ENCODE results near the gene CCN6.
"Not testable (repeated sequence)": the region's sequence is repeated elsewhere in the genome, so short reads cannot be mapped to it uniquely, and the experiment has no call there.

CCN6 gene

DNA sequence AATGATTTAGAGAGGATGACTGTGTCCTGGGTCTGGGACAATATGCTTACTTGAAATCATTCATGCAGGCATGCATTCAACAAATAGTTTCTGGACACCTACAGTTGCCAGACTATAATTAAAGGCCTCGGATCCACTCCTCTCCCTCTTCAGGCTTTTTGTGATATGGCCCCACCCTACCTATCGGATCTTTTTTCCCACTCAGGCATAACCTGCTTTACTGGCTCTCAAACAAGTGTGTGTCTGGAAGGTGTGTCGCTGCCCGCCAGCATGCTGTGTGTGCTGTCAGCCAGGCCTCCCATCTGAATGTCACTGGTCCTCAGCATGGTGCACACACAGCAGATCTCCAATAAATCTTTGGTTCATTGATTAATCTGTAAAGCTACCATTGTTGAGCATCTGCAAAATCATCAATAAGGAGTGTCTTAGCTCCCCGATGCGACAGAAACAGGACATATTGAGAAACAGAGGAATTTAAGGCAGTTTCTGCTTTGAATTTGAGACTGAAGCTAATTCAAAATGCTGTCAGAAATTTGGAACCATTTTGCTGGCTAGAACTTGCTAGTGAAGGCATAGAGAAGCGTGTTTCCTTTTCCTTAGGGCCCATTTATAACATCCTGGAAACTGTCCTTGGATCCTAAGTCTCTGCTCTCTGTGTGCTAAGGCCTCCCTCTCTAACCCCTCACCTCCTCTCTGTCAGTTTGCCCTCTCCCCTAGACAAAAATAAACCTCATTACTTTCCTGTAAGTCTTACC, 23.5 kb upstream of the CCN6 start:
- DNase-seq (ENCODE audit: low spot score) = no peak

DNA sequence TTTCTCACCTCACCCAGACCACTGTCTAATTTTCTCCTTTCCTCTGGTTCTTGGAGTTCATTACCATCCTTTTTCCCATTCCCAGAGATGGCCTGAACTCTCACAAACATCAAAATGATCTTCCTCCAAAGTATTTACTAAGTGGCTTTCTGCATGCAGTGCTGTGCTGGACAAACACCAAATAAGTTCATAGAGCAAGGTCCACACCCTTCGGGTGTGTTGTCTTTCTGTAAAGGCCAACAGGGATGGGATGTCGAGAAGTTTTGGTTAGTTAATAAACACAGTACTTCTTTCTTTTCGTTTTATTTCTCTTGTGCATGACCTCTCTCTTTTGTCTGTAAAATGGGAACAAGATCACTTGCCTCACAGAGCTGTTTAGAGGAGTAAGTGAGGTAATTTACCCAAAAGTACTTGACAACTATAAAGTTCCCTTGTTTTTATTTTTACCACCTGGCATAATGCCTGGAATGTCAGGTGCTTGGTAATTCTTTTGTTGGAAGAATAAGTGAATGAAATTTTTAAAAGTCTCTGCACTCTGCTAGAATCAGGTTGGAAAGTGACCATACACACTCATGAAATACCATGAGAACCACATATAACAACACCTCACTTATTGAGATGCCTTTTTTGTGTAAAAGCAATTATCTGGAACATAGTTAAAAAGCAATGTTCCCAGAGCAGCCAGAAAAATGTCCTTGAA, 22.8 kb upstream of the CCN6 start:
- DNase-seq (ENCODE audit: low spot score) = no peak

DNA sequence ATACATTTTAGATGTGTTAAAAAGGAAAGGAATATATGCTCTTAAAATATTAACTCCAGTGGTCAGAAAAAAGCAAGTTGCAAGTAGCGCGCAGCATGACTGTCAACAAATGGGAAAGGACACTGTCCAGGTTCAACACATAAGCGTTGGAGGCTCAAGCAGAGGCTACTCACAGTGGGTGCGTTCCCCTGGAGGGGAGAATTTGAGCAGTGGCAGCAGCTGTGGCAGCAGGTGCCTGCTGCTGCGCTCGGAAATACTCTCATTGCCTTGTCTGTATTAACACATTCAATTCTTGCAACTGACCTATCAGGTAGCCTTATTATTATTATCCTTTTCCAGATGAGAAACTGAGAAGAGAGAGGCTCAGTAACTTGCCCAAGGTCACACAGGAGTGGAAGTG, 21.9 kb upstream of the CCN6 start:
- DNase-seq (ENCODE audit: low spot score) = no peak

DNA sequence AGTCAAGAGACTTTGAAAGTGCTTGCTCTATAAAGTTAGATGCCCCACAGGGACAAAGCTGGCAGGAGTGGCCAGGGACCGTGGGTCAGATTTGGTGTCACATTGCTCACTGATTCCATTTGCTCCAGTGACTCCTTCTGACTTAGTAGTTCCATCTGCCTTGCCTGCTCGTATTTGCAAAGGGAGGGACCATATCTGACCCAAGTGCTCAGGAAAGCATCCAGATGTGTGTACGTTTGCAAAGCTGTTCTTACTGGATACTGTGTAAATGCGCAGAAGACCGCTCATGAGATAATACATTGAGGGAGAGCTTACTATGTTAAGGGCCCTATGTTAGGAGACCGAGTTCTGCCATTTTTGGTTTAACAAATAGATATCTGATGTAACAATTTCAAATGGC, 21.2 kb upstream of the CCN6 start:
- DNase-seq (ENCODE audit: low spot score) = no peak

DNA sequence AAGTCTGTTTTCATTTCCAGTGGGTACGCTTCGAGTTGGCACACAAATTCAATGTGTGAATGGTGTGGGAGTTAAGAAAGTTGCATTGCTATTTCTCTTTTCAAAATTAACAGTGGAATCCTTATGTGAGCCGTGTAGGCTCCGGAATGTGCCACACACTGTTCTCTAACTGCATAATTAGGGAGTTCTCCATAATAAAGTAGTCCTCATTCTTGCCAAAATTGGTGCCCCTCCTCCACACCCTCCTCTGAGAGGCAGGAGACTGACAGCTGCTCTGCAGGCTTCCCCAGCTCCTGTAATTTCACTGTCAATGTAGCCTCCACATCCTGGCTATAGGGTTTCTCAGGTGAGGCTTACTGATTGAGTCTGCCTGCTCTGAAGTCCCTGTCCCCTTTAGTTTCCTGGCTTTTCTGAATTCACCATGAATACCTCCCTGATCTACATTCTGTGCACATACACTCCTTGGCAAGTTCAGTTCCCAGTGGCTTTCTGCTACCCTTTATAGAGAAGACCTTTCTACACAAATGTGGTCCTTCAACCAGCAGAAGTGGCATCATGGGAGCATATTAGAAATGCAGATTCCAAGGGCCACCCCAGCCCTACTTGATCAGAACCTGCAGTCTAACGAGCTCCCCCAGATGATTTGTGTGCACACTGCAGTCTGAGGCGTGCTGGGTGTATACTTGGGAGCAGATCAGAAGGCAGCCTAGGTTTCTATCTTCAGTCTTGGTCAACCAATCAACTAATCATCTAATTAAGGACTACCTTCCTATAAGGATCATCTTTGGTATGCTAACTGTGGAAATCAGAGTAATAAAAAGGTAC, 19.9 kb upstream of the CCN6 start:
- no peak for DNase-seq (ENCODE audit: low spot score)

DNA sequence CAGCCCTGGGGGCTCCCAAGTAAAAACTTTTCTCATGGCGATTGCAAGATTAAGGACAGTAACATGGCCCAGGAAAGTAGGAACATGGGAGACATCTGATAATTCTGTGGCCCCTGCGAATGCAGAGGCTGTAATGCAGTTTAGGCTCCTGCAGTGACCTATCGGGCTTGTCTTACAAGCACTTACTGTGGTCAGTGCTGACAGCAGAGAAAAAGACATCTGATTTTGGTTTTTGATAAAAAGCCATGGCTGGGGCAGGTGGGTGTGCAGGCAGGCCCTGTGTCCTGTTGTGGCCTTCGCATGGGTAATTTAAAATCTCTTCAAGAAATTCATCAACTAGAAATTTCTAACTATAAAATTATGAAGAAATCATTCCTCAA, 19.3 kb upstream of the CCN6 start:
- no peak for DNase-seq (ENCODE audit: low spot score)

DNA sequence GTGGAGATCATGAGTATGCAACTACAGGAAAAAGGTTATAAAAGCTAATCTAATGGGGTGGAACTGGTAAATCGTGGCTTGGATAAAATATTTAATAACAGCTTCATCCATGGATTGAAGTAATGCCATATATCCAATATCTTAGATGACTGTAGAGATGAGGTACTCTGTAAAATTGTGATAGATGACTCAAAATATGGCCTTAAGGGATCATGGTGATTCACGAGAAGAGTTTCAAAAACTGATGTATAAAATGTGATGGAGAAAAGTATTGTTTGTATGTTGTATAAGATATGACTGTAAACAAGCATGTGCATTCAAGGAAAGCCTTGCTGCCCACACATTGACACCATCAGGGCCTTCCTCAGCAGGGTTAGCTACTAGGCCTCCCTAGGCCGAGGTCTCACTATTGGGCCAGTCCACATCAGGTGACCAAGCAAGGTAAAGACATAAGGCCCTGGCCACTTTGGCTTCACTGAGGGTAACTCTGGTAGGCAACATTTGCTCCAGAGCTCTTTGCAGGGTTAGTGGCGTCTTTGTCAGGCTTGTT, 17.7 kb upstream of the CCN6 start:
- DNase-seq (ENCODE audit: low spot score) = no peak

DNA sequence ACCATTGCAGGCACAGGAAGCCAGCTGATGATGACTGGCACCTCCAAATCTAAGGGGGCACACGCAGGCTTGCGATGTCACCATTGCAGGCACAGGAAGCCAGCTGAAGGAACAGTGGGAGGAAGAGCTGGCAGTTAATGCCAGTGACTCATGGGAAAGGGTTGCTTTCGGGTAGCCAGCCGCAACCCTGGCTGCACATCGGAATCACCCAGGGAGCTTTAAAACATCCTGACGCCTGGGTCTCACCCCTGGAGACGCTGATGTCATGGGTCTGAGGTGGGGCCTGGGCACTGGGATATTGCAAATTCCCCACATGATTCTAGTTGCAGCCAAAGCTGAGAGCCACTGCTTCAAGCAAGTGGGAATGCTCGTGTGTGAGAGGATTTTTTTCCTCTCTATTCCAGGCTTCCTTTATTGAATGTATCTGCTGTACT, 16.1 kb upstream of the CCN6 start:
- peak; percentile 93 for DNase-seq (ENCODE audit: low spot score)

DNA sequence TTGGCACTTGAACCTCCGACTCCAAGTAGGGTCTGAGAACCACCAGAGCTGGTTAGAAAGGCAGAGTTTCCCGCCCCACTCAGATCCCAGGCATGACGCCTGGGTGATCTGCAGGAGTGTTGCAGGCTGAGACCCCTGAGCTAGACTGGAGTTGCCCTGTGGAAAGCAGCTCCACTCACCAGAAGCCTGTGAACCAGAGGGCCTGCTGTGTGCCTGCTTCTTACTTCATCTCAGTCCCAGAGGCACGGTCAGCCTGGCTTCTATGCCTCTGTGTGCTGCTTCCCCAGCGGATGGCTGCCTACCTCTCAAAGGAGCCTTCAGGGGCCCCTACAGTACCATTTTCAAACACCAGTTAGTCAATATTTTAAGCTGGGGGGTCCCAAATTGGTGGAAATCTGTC, 15.6 kb upstream of the CCN6 start:
- DNase-seq (ENCODE audit: low spot score) = peak; percentile 14

DNA sequence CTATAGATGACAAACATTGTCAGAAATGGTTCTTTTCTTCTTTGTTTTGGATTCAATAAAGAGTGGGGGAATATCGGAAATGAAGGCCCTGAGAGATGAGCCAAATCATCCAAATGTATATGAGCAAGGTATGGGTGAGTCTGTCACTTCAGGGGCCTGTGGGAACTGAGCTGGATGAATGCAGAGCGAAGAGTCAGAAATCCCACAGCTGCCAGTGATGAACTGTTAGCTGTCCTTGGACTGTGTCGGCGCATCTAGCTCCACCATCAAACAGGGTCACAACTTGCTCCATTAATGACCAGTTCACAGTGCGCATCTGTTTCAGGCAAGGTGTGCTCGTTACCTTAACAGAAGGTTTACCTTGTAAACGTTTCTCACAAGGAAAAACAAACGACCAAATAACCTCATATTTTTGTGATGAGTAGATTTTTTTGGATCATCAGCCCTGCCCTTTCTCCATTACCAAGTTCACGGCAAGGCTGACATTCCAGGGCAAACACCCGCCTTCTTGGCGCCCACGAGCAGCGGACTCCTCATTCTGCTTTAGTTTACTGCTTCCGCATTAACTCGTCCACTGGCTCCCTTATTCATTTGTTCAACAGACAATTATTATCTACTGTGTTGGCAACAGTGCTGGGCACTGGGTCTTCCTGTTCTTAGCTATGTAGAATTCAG, 15.0 kb upstream of the CCN6 start:
- peak; percentile 57 for DNase-seq (ENCODE audit: low spot score)

DNA sequence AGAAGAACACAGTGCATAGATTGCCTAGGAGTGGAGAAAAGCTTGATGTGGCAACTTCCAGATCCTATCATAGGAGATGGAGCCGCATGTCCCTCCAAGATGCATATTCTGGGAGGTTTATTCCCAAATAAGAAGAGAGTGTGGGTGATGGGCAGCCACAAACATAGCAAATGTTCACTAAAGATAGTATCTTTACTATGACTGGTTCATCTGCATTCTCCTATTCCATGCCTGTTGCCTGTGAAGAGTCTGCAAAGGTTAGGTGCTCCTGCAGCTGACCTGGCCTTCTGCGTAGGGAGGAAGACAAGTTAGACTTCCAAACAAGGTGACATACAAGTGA, 14.5 kb upstream of the CCN6 start:
- DNase-seq (ENCODE audit: low spot score) = no peak

DNA sequence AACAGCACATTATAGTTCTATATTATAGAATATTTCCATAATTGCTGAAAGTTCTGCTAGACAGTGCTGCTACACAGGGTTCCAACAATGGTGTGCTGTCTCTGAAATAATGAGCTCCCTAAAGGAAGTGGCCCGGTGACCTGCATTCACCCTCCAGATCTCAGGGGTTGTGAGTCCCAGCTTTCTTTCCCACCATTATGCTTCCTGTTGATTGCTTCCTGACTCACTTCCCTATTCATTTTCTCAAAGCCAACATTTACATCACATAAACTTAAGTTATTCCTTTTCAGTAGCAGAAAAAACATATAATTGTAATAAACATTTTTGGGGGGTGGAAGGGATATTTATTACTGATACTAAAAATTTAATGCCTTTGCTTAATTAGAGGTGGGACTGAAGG, 12.9 kb upstream of the CCN6 start:
- no peak for DNase-seq (ENCODE audit: low spot score)

DNA sequence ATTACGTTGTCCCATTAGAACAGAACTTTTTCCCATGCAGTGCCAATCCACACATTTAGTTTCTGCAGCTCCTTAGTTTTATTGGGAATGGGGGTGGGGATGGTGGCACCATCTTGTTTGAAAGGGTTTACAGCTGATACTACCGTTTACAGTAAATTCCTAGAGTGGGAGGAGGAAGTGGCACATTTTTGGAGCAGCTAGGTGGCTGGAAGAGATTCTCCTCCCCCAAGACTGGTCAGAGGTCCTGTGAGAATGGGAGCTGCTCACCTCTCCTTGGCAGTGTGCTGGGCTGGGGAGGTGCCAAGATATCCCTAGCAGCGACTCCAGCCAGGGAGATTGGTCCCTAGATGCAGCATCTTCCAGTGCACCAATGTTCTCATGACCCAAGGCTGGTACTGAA, 12.4 kb upstream of the CCN6 start:
- no peak for DNase-seq (ENCODE audit: low spot score)

DNA sequence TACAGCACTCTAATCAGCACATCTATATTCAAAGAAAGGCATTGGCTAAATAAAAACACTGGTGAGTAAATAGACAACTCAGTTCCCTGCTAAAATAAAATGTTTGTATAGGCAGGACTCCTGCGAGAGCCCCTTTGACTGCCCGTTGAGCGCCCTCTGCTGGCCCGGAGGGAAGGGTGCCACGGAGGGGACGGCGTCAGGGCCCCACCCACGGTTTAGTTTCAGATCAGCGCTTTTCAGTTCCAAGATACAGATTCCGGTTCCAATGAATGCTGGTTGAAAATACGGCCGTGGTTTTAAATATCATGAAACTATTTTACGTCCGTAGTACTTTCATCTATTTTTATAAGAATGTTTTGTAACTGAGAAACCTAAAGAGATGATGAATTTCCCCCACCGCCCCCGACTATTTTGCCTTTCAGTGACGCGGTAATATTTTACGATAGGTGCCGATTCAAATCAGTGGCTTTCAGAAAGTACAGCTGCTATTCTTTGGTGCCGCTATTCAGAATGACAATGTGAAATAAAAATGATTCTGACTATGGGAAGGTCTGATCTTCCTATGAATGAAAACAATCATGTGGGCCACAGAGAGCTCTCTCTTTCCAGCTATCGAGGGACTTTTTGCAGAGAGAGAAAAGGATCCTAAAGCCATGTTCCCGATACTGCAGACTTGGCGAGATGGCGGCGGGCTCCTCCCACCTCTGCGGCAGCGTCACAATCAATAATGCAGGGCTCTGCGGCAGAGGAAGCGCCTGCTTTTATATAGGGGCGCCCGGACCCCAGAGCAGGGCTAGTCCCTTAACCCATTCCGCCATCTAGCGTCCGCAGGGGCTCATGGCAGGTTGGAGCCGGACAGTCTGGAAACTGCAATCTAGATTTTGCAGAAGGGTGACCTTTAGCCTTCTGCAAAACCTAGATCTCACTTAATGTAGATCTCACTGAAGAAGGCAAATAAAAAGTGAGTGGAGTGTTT, 10.6 kb upstream of the CCN6 start:
- peak; percentile 90 for DNase-seq (ENCODE audit: low spot score)

DNA sequence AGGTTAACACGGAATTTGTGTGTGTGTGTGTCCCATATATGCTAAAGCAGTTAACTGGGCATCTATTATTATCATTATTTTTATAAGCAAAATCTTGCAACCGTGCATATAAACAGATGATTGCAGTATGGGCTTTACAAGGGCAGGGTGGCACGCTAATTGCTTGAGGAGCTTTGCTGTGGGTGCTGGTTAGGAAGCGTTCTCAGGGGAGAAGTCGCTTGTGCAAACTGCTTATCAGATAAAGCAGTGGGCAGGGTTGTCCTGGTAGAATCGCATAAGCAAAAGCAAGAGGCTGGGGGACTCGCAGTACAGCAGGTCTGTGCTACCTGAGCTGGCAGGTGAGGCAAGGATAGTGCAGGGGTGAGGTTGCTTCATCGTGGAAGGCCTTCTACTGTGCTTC, 9.7 kb upstream of the CCN6 start:
- DNase-seq (ENCODE audit: low spot score) = no peak

DNA sequence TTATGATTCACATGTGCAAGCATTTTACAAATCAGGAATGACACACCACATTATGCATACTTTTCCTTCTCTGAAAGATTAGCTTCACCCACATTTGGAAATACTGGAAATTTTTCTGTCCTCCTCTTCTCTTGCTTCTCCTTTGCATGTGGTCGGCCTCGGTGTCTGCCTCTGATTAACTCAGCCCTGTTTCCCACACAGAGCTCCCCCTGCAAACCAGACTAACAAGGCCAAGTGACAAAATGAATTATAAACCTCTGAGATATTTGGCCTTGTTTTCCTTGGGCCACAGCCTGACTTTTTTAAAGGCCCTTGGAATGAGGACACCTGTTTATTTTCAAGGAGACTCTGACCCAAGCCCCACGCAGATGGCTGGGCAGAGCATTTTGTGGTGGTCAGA, 9.0 kb upstream of the CCN6 start:
- DNase-seq (ENCODE audit: low spot score) = peak; percentile 91

DNA sequence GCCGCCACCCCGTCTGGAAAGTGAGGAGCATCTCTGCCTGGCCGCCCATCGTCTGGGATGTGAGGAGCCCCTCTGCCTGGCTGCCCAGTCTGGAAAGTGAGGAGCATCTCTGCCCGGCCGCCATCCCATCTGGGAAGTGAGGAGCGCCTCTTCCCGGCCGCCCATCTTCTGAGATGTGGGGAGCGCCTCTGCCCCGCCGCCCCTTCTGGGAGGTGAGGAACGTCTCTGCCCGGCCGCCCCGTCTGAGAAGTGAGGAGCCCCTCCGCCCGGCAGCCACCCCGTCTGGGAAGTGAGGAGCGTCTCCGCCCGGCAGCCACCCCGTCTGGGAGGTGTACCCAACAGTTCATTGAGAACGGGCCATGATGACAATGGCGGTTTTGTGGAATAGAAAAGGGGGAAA, 6.4 kb upstream of the CCN6 start:
- not testable (repeated sequence) for DNase-seq (ENCODE audit: low spot score)

DNA sequence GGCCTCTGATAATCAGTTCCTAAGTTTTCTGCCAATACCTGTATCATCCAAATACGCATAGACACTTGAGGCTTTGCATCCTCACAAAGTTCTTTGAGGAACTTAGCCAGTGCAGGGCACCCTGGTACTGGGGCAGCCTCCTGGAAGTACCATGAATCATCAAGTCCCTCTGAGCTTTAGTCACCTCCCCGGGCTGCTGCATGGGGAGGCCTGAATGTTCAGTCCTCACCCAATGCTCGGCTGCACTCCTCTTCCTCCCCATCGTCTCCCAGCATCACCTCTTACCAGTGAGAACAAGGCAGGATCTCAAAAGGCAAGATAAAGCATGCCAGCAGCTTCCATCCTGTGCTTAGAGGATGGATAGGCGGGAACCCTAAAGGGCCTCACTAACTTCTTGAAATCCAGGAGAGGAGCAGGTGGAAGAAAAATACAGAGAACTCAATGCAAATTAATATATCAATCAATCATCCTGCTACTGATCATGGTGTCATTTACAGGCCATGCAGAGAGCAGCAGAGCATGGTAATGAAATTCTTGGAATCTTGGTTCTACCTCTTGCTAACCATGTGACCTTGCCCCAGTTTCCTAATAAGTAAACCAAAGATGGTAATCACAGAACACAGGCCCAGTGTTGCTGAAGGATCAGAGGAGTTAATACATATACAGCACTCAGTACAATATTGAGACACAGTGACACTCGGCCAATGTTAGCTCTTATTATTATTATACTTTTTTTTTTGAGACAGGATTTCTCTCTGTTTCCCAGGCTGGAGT, 4.7 kb upstream of the CCN6 start:
- peak; percentile 29 for DNase-seq (ENCODE audit: low spot score)

DNA sequence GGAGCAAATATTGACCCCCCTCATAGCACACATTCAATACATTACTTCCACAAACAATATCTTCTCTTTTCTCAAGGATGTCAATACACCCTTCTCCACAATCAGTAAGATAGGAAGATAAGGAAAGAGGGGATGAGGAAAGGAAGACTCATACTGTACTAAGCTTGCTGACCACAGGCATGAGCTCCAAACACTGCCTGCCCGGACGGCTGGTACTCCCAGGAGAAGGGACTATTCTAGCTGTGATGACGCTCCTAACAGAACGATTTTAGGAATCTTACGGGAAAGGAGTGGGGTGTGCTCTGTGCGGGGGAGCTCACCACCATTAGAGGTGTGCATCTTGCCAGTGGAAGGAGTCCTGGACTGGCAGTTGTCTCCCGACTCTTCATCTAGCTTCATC, 3.9 kb upstream of the CCN6 start:
- no peak for DNase-seq (ENCODE audit: low spot score)

DNA sequence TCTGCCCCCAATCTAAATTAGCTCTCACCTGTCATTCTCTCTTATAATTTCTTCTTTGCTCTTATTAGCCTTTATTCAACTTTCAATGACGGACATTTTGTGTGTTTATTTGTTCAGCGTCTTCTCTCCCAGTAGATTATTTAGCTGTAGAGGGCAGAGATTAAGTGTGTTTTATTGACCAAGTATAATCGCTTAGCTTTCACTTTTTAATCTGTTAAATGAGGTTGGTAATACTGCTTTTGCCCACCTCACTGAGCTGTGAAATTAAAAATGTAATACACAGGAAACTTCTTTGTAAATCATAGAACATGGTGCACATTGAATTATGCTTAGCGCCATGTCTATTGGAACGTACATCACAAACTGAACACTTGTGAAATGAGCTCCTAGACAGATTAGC, 3.5 kb upstream of the CCN6 start:
- no peak for DNase-seq (ENCODE audit: low spot score)
